Measurements from ENCODE around the gene RPTOR.

GRCh38 chr17:80675438-80676095 lies 130.9 kb downstream of the RPTOR start:
- TF ChIP-seq CTCF (conservative IDR thresholded peaks at IDR 0.05 in 1 of 2, IDR thresholded peaks at IDR 0.05 in 1 of 2; ENCODE audit: low read depth in 1 of 2, low read length in 2 of 2) (no peak), EZH2 (IDR thresholded peaks at IDR 0.05; ENCODE audit: low read length, missing control alignments) (no peak)
